GM12874 (cell line): ENCODE data around the gene MGMT.

Experiments used
- TF ChIP-seq, protein P1 (sequence below): IDR thresholded peaks from 2 replicates; pipeline ENCODE4 v1.5.1; 2011; ENCODE audit warnings: low read depth, mild to moderate bottlenecking, control low read depth, low read length, moderate library complexity; ENCODE audit not compliant: insufficient read depth

The MGMT gene

GRCh38 chr10:129694691-129695243 lies 227.7 kb downstream of the MGMT start:
- TF ChIP-seq, protein P1, sequence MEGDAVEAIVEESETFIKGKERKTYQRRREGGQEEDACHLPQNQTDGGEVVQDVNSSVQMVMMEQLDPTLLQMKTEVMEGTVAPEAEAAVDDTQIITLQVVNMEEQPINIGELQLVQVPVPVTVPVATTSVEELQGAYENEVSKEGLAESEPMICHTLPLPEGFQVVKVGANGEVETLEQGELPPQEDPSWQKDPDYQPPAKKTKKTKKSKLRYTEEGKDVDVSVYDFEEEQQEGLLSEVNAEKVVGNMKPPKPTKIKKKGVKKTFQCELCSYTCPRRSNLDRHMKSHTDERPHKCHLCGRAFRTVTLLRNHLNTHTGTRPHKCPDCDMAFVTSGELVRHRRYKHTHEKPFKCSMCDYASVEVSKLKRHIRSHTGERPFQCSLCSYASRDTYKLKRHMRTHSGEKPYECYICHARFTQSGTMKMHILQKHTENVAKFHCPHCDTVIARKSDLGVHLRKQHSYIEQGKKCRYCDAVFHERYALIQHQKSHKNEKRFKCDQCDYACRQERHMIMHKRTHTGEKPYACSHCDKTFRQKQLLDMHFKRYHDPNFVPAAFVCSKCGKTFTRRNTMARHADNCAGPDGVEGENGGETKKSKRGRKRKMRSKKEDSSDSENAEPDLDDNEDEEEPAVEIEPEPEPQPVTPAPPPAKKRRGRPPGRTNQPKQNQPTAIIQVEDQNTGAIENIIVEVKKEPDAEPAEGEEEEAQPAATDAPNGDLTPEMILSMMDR = no peak

GRCh38 chr10:129695671-129696070 lies 228.6 kb downstream of the MGMT start:
- TF ChIP-seq, protein P1 = no peak

GRCh38 chr10:129696636-129697035 lies 229.6 kb downstream of the MGMT start:
- TF ChIP-seq, protein P1 = no peak

DNA sequence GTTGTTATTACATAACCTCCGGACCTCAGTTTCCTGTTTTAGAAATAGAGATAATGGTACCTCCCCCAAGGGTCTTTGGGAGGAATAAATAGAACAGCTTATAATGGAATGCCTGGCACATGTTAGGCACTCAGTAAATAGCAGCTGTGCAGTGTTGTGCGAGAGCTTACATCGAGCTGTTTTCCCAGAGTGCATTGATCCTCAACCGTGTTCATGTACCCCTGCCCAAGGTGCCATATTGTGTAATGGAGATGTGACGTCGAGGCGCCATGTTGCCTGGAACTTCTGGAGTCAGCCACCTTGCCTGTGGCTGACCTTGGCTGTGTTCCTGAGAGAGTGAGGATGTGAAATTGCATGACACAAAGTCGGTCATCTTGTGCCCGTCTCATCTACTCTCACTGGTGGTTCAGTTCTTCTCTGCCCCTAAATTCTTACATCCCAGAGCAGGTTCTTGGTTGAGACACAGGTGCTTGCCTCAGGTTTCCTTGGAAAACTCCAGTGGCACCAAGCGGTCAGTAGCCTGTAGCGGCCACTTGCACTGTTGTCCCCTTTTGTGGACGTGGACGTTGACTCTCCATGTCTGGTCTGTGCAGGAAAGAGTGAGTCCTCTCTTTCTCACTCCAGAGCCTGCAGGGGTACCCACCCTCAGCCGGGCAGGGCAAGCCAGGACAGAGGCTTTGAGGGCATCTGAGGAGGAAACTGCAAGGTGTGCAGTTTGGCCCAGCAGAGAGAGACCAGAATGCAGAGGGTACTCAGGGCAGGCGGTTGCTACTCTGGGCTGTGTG lies 230.6 kb downstream of the MGMT start:
- TF ChIP-seq, protein P1 = no peak

DNA sequence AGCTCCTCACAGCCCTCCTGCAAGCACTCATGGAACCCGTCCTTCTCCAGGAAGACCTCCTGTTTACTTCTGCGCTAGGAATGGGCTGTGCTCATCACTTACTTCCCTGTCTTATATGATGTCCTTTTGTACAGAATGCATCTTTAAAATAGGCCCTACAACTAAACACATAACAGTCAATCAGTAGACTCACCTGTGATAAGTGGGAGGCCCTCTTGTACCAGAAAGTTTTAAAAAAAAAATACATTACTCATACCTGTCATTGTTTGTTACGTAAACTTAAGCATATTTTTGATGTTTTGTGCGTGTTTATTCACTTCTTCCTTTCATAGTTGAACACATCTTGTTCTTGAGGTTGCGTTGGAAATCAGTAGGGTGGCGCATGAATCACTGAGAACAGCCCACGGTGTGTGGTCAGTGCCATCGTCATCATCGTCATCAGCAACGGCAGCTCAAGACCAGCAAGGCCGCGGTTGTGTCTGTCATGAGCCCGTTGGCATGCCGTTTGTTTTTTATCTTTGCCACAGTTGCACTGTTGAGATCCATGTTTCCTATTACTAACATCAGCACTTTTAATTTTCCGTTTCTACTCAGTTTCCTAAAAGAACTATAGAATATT lies 232.8 kb downstream of the MGMT start:
- TF ChIP-seq, protein P1 = no peak

DNA sequence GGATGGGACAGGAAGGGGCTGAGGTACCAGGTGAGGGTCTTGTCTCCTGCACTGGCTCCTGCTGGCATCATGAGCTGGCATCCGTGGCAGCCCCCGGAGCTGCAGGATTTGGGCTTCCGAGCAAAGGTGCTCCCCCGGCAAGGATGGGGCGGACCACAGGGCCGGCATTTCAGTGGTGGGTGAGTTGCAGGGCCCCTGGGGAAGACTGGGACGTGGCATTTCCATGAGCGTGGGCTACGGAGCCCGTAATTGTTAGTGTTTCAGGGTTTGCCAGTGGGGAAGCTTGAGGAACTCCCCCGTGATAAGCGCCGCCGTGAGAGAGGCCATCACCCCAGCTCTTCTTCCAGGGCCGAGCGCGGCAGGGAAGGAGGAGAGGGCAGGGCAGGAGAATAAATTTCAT lies 235.6 kb downstream of the MGMT start:
- TF ChIP-seq, protein P1 = no peak

DNA sequence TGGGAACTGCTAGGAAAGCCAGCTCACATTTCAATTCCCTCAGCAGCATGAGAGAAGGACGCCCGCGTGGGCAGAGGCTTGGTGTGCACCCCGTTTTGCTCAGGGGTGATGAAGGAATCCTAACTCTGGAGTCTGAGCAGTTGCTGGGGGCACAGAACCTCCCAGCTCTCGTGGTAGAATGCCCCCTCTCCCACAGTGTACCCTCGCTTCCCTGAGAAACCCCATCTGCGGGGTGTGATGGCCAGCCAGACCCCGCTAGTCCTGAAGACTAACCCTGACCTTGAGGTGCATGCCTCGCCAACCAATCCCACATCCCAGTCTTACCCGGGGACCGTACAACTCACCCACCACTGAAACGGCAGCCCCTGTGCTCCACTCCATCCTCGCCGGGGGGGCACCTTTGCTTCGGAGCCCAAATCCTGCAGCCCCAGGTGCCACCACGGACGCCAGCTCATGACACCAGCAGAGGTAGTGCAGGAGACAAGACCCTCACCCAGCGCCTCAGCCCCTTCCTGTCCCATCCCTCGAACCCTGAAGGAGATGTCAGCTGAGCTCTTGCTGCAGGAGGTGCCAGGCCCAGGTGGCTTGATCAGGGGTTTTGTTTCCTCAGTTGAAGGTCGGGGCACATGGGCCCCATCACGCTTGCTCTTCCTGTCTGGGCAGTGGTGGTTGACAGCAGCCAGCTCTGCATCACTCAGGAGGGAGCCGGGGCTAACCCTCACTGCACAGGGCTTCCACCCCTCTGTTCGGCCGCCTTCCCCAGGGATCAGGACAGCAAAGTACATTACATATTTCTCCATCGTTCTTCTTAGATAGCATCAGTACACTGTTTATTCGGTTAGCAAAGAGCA lies 236.5 kb downstream of the MGMT start:
- TF ChIP-seq, protein P1 = no peak
